PC-9 (cell line): Measurements from ENCODE around the gene NOX3. TPM values are rescaled to one million over a fixed set of nuclear protein-coding genes. Genes with fewer than 3 reads are reported as not detected.

Experiments used
- BruUV-seq: library from RNA; stranded (reverse); fragments of 400-500 nt; replicated peaks from 2 replicates; lab custom pipeline; 2021; lab: Mats Ljungman, UMichigan
- CTCF ChIA-PET: fragments of 300-600 bp; sonication (Branson Sonifier 250); formaldehyde crosslinking; loops from one replicate; lab custom pipeline; 2022; ENCODE audit warnings: antibody characterized with exemption; lab: Charles Lee
- POLR2A ChIA-PET: fragments of 300-600 bp; sonication (Branson Sonifier 250); formaldehyde crosslinking; loops from one replicate; lab custom pipeline; 2022; ENCODE audit warnings: antibody characterized with exemption; ENCODE audit not compliant: unreplicated experiment; lab: Charles Lee
- DNase-seq, 2 experiments: peaks; one replicate each; pipeline versions ENCODE4 v3.0.0 to v3.0.0-alpha.2; 2015 to 2022; ENCODE audit warnings: mixed read lengths in 1 of 2
- H2AFZ ChIP-seq: fragments of 200-600 bp; sonication (generic); 2 replicates; pipeline ENCODE4 v1.8.1; 2017; ENCODE audit warnings: antibody characterized with exemption
- H3F3A ChIP-seq: fragments of 200-600 bp; sonication (generic); 2 replicates; pipeline ENCODE4 v1.8.1; 2017; ENCODE audit warnings: antibody characterized with exemption, mild to moderate bottlenecking, low read depth; ENCODE audit not compliant: insufficient read depth
- H3K27ac ChIP-seq: fragments of 200-600 bp; sonication (generic); 2 replicates; pipeline ENCODE4 v1.6.1; 2016; ENCODE audit warnings: mixed run types
- H3K27me3 ChIP-seq: fragments of 200-600 bp; sonication (generic); 2 replicates; pipeline ENCODE4 v1.6.1; 2016; ENCODE audit warnings: low read depth, mixed run types; ENCODE audit not compliant: insufficient read depth
- H3K36me3 ChIP-seq: fragments of 200-600 bp; sonication (generic); 2 replicates; pipeline ENCODE4 v1.6.1; 2016; ENCODE audit warnings: low read depth, mixed run types
- H3K4me1 ChIP-seq: fragments of 200-600 bp; sonication (generic); replicated peaks from 2 replicates; pipeline ENCODE4 v1.6.1; 2016; ENCODE audit warnings: mixed run types; ENCODE audit not compliant: insufficient read depth
- H3K4me2 ChIP-seq: fragments of 200-600 bp; sonication (generic); 2 replicates; pipeline ENCODE4 v1.6.1; 2017; ENCODE audit warnings: mixed run types
- H3K4me3 ChIP-seq: fragments of 200-600 bp; sonication (generic); 2 replicates; pipeline ENCODE4 v1.6.1; 2016; ENCODE audit warnings: mixed run types
- H3K79me2 ChIP-seq: fragments of 200-600 bp; sonication (generic); 2 replicates; pipeline ENCODE4 v1.6.1; 2017; ENCODE audit warnings: low read depth, mixed run types
- H3K9me2 ChIP-seq: fragments of 200-600 bp; sonication (generic); 2 replicates; pipeline ENCODE4 v1.8.1; 2017; ENCODE audit warnings: mild to moderate bottlenecking; ENCODE audit not compliant: insufficient read depth
- H3K9me3 ChIP-seq: fragments of 200-600 bp; sonication (generic); 2 replicates; pipeline ENCODE4 v1.8.1; 2016; ENCODE audit warnings: low read depth; ENCODE audit not compliant: insufficient read depth
- H4K20me1 ChIP-seq: fragments of 200-600 bp; sonication (generic); 2 replicates; pipeline ENCODE4 v1.8.1; 2017; ENCODE audit not compliant: insufficient read depth
- EZH2 ChIP-seq: fragments of 200-600 bp; sonication (generic); IDR thresholded peaks from 2 replicates; pipeline ENCODE4 v1.8.0; 2017; ENCODE audit warnings: antibody characterized with exemption, low read depth
- intact Hi-C: fragments of 100-400 bp; cut with micrococcal nuclease; formaldehyde crosslinking; loops from one replicate; pipeline ENCODE4 v1.10.0; 2022; ENCODE audit not compliant: unreplicated experiment
- total RNA-seq: library from RNA; stranded (reverse); gene quantifications from 2 replicates; pipeline ENCODE4 v1.2.3, GENCODE V29; 2021
- TF ChIP-seq, protein P1 (sequence below): fragments of 200-600 bp; sonication (generic); conservative IDR thresholded peaks from 2 replicates; pipeline ENCODE4 v1.6.1; 2017; ENCODE audit warnings: mixed run types, antibody characterized with exemption, mild to moderate bottlenecking, moderate library complexity

Gene NOX3
- total RNA-seq, 1 experiment from 2014 or later: not detected

DNA sequence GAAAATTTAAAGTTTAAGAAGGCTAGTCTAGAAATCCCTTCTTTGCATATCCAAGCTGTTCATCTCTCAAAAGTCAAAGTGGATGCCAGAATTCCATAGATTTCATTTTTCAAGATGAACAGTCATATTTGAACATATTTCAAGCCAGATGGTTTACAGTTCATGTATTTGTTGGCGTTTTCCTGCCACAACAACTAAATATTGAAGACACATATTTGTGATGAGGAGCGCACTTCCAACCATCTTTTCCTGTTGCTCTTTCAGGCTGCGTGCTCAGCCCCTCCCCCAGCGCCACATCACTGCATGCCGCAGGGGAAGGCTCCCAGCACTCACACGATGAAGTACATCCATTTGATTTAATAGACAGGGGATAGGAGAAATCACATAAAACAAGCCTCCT lies 5.9 kb upstream of the NOX3 start:
- Histone ChIP-seq H3K27me3 (no peaks in the 10 kb centered on the region), H3F3A (no peaks in the 10 kb centered on the region), H3K4me1 (no peaks in the 10 kb centered on the region), H3K4me2 (no peak overlapping the region), H3K27ac (no peak overlapping the region), H3K79me2 (no peaks in the 10 kb centered on the region), H2AFZ (no peak overlapping the region), H3K4me3 (no peak overlapping the region), H3K9me2 (no peaks in the 10 kb centered on the region), H3K9me3 (no peaks in the 10 kb centered on the region), H4K20me1 (no peaks in the 10 kb centered on the region), H3K36me3 (no peaks in the 10 kb centered on the region)
- ChIA-PET POLR2A (no interaction called here), CTCF (no interaction called here)
- no TSS peak for BruUV-seq
- TF ChIP-seq EZH2: no peak
- TF ChIP-seq, protein P1, sequence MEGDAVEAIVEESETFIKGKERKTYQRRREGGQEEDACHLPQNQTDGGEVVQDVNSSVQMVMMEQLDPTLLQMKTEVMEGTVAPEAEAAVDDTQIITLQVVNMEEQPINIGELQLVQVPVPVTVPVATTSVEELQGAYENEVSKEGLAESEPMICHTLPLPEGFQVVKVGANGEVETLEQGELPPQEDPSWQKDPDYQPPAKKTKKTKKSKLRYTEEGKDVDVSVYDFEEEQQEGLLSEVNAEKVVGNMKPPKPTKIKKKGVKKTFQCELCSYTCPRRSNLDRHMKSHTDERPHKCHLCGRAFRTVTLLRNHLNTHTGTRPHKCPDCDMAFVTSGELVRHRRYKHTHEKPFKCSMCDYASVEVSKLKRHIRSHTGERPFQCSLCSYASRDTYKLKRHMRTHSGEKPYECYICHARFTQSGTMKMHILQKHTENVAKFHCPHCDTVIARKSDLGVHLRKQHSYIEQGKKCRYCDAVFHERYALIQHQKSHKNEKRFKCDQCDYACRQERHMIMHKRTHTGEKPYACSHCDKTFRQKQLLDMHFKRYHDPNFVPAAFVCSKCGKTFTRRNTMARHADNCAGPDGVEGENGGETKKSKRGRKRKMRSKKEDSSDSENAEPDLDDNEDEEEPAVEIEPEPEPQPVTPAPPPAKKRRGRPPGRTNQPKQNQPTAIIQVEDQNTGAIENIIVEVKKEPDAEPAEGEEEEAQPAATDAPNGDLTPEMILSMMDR: no peak
- DNase-seq: no peak
- intact Hi-C loops: no loop called here

DNA sequence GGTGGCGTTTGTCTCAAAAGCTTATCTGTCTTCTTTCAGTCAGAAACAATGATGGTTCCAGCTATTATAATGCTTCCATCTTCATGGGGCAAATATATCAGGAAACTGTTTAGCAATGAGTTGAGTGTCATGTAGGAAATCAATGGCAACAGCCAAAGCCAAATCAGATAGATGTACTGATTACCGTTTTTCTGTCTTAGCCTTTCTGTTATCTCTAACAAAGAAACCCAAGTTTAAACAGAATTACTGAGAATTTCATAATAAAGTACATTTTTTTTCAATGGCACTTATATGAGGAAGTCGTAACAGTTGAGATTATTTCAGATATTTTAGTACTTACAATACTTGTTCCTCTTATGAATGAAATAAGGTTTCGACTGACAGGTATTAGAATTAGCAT lies 1.2 kb downstream of the NOX3 start:
- ChIA-PET CTCF (no interaction called here), POLR2A (no interaction called here)
- TF ChIP-seq, protein P1: no peak
- TF ChIP-seq EZH2: no peak
- no TSS peak for BruUV-seq
- H3K9me2 ChIP-seq: no peaks in the 10 kb centered on the region
- no peaks in the 10 kb centered on the region for H4K20me1 ChIP-seq
- no peak overlapping the region for H3K27ac ChIP-seq
- DNase-seq: no peak
- no peak overlapping the region for H3K4me2 ChIP-seq
- intact Hi-C loops: no loop called here
- H3K9me3 ChIP-seq: no peaks in the 10 kb centered on the region
- no peak overlapping the region for H2AFZ ChIP-seq
- H3K4me1 ChIP-seq: no peaks in the 10 kb centered on the region
- no peaks in the 10 kb centered on the region for H3K36me3 ChIP-seq
- no peaks in the 10 kb centered on the region for H3K79me2 ChIP-seq
- no peaks in the 10 kb centered on the region for H3F3A ChIP-seq
- H3K27me3 ChIP-seq: no peaks in the 10 kb centered on the region
- H3K4me3 ChIP-seq: no peak overlapping the region

DNA sequence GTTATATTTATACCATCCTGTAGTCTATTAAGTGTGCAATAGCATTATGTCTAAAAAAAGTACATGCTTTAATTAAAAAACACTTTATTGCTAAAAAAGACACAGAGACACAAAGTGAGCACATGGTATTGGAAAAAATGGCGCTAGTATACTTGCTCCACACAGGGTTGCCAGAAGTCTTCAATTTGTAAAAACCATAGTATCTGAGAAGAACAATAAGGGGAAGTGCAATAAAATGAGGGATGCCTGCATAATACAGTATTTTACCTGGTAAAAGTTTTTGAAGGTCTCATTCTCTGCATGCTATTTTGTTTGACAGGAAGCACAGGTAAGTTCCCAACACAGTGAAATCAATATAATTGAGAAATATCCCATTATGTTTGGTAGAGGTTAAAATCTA lies 1.6 kb downstream of the NOX3 start:
- BruUV-seq: no TSS peak
- no peaks in the 10 kb centered on the region for H3K27me3 ChIP-seq
- H3K36me3 ChIP-seq: no peaks in the 10 kb centered on the region
- no peaks in the 10 kb centered on the region for H3K4me1 ChIP-seq
- no peak for TF ChIP-seq EZH2
- TF ChIP-seq, protein P1: no peak
- no peaks in the 10 kb centered on the region for H4K20me1 ChIP-seq
- intact Hi-C loops: no loop called here
- ChIA-PET POLR2A (no interaction called here), CTCF (no interaction called here)
- no peaks in the 10 kb centered on the region for H3F3A ChIP-seq
- H3K79me2 ChIP-seq: no peaks in the 10 kb centered on the region
- H3K4me2 ChIP-seq: no peak overlapping the region
- no peaks in the 10 kb centered on the region for H3K9me3 ChIP-seq
- no peak overlapping the region for H3K27ac ChIP-seq
- no peaks in the 10 kb centered on the region for H3K9me2 ChIP-seq
- no peak overlapping the region for H2AFZ ChIP-seq
- no peak for DNase-seq
- no peak overlapping the region for H3K4me3 ChIP-seq
